LHCN-M2 (cell line): ENCODE data around the gene EMX1. TPM values are rescaled to one million over a fixed set of nuclear protein-coding genes. Genes with fewer than 3 reads are reported as not detected.

Experiments used
- DNase-seq: peaks from one replicate; pipeline ENCODE4 v3.0.0-alpha.2; 2012; ENCODE audit warnings: low read depth
- total RNA-seq: library from RNA; depleted of rRNA; stranded (reverse); fragments of >200 nt; gene quantifications from 2 replicates; pipeline ENCODE4 v1.2.3, GENCODE V29; 2014; rRNA removed

The EMX1 gene
- total RNA-seq, 1 experiment from 2014 or later: not detected

GRCh38 chr2:72979896-72980295 is 62.6 kb downstream of the EMX1 start:
- no peak for DNase-seq

- DNase-seq: peak; percentile 43
Observed at GRCh38 chr2:72980535-72981217, 63.4 kb downstream of the EMX1 start.

- no peak for DNase-seq
Observed at GRCh38 chr2:72981536-72981935, 64.2 kb downstream of the EMX1 start.

- DNase-seq: no peak
Observed at GRCh38 chr2:72982219-72982618, 64.9 kb downstream of the EMX1 start.

- no peak for DNase-seq
Observed at GRCh38 chr2:72982781-72983499, 65.6 kb downstream of the EMX1 start.

GRCh38 chr2:72983500-72984161 is 66.3 kb downstream of the EMX1 start:
- DNase-seq: no peak

GRCh38 chr2:72984172-72984671 is 66.9 kb downstream of the EMX1 start:
- no peak for DNase-seq

Other genes with a start within 250 kb of the EMX1 start
- gene EXOC6B, start 91.5 kb upstream of the EMX1 start, total RNA-seq: 10.1 and 16.7 TPM in 2 replicates
- gene SPR, start 30.1 kb upstream of the EMX1 start, total RNA-seq: 37.9 and 39.3 TPM in 2 replicates
- gene SFXN5, start 154.2 kb downstream of the EMX1 start, total RNA-seq: 12.9 and 13.0 TPM in 2 replicates
- gene RAB11FIP5, start 195.4 kb downstream of the EMX1 start, total RNA-seq: 31.0 and 33.7 TPM in 2 replicates